ENCODE measurements around the gene DCUN1D5. TPM values are rescaled to one million over a fixed set of nuclear protein-coding genes. Genes with fewer than 3 reads are reported as not detected.

DCUN1D5 gene
- total and polyA plus RNA-seq, 2 of the 8 experiments (the other 6 are each of a cell fraction or from before 2014, with no cell fraction given): 76.1 to 95.4 TPM

DNA sequence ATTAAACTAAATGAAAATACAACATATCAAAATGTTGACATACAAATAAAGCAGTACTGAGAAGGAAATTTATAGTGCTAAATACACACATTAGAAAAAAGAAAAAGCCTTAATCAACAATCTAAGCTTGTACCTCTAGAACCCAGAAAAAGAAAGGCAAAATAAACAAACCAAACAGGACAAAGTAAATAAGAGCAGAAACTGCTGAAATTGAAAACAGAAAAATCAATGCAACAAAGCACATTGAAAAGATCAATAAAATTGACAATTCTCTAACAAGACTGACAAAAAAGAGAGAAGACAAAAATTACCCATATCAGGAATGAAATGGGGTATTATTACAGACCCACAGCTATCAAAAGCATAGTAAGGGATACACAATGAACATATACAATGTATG lies 21.0 kb downstream of the DCUN1D5 start (continued):
- TF ChIP-seq, protein P1, sequence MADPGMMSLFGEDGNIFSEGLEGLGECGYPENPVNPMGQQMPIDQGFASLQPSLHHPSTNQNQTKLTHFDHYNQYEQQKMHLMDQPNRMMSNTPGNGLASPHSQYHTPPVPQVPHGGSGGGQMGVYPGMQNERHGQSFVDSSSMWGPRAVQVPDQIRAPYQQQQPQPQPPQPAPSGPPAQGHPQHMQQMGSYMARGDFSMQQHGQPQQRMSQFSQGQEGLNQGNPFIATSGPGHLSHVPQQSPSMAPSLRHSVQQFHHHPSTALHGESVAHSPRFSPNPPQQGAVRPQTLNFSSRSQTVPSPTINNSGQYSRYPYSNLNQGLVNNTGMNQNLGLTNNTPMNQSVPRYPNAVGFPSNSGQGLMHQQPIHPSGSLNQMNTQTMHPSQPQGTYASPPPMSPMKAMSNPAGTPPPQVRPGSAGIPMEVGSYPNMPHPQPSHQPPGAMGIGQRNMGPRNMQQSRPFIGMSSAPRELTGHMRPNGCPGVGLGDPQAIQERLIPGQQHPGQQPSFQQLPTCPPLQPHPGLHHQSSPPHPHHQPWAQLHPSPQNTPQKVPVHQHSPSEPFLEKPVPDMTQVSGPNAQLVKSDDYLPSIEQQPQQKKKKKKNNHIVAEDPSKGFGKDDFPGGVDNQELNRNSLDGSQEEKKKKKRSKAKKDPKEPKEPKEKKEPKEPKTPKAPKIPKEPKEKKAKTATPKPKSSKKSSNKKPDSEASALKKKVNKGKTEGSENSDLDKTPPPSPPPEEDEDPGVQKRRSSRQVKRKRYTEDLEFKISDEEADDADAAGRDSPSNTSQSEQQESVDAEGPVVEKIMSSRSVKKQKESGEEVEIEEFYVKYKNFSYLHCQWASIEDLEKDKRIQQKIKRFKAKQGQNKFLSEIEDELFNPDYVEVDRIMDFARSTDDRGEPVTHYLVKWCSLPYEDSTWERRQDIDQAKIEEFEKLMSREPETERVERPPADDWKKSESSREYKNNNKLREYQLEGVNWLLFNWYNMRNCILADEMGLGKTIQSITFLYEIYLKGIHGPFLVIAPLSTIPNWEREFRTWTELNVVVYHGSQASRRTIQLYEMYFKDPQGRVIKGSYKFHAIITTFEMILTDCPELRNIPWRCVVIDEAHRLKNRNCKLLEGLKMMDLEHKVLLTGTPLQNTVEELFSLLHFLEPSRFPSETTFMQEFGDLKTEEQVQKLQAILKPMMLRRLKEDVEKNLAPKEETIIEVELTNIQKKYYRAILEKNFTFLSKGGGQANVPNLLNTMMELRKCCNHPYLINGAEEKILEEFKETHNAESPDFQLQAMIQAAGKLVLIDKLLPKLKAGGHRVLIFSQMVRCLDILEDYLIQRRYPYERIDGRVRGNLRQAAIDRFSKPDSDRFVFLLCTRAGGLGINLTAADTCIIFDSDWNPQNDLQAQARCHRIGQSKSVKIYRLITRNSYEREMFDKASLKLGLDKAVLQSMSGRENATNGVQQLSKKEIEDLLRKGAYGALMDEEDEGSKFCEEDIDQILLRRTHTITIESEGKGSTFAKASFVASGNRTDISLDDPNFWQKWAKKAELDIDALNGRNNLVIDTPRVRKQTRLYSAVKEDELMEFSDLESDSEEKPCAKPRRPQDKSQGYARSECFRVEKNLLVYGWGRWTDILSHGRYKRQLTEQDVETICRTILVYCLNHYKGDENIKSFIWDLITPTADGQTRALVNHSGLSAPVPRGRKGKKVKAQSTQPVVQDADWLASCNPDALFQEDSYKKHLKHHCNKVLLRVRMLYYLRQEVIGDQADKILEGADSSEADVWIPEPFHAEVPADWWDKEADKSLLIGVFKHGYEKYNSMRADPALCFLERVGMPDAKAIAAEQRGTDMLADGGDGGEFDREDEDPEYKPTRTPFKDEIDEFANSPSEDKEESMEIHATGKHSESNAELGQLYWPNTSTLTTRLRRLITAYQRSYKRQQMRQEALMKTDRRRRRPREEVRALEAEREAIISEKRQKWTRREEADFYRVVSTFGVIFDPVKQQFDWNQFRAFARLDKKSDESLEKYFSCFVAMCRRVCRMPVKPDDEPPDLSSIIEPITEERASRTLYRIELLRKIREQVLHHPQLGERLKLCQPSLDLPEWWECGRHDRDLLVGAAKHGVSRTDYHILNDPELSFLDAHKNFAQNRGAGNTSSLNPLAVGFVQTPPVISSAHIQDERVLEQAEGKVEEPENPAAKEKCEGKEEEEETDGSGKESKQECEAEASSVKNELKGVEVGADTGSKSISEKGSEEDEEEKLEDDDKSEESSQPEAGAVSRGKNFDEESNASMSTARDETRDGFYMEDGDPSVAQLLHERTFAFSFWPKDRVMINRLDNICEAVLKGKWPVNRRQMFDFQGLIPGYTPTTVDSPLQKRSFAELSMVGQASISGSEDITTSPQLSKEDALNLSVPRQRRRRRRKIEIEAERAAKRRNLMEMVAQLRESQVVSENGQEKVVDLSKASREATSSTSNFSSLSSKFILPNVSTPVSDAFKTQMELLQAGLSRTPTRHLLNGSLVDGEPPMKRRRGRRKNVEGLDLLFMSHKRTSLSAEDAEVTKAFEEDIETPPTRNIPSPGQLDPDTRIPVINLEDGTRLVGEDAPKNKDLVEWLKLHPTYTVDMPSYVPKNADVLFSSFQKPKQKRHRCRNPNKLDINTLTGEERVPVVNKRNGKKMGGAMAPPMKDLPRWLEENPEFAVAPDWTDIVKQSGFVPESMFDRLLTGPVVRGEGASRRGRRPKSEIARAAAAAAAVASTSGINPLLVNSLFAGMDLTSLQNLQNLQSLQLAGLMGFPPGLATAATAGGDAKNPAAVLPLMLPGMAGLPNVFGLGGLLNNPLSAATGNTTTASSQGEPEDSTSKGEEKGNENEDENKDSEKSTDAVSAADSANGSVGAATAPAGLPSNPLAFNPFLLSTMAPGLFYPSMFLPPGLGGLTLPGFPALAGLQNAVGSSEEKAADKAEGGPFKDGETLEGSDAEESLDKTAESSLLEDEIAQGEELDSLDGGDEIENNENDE (IDR thresholded peaks at IDR 0.05; ENCODE audit: insufficient replicate concordance, low read length): no peak
- TF ChIP-seq GTF2F1 (IDR thresholded peaks at IDR 0.05; ENCODE audit: borderline replicate concordance, low read depth, low read length): no peak
- no peak for TF ChIP-seq CREB1 (IDR thresholded peaks at IDR 0.05)
- TF ChIP-seq EZH2 (IDR thresholded peaks at IDR 0.05; ENCODE audit: low read depth, low read length, severe bottlenecking): no peak
- no peak for TF ChIP-seq NRF1 (IDR thresholded peaks at IDR 0.05; ENCODE audit: low read depth, low read length)
- TF ChIP-seq ASH2L (IDR thresholded peaks at IDR 0.05; ENCODE audit: low read length): no peak
